Thyroid gland (tissue), 4 donors: ENCODE results near the gene MARCO. TPM values are rescaled to one million over a fixed set of nuclear protein-coding genes. Genes with fewer than 3 reads are reported as not detected.

Source experiments
- DNase-seq, 2 donors: peaks; one replicate each; pipeline ENCODE4 v3.0.0-alpha.2; 2019
- H3K27ac ChIP-seq, 3 donors: fragments of 200-600 bp; sonication (generic); 1 replicate in 2 of 3; 2 replicates in 1 of 3; pipeline ENCODE4 v1.5.1; 2016 to 2019; ENCODE audit warnings: mild to moderate bottlenecking in 1 of 3, moderate library complexity in 1 of 3
- H3K27me3 ChIP-seq: fragments of 200-600 bp; sonication (generic); one replicate; pipeline ENCODE4 v1.5.1; 2019
- H3K36me3 ChIP-seq, 2 donors: fragments of 200-600 bp; sonication (generic); one replicate each; pipeline ENCODE4 v1.5.1; 2016 to 2019
- H3K4me1 ChIP-seq, 2 donors: fragments of 200-600 bp; sonication (generic); one replicate each; pipeline ENCODE4 v1.5.1; 2017 to 2019
- H3K4me3 ChIP-seq, 3 donors: fragments of 200-600 bp; sonication (generic); replicated peaks in 1 of 3; 1 replicate in 2 of 3; 2 replicates in 1 of 3; pipeline ENCODE4 v1.5.1; 2016; ENCODE audit warnings: mild to moderate bottlenecking in 1 of 3
- H3K9me3 ChIP-seq: fragments of 200-600 bp; sonication (generic); one replicate; pipeline ENCODE4 v1.5.1; 2017
- CTCF ChIP-seq, 6 experiments: fragments of 200-600 bp in 3 of 6; fragments of 450-650 bp in 3 of 6; sonication (generic) in 3 of 6; IDR thresholded peaks; one replicate each; pipeline ENCODE4 v1.5.1; 2016 to 2019; ENCODE audit warnings: antibody characterized with exemption in 6 of 6, mild to moderate bottlenecking in 2 of 6, inconsistent platforms in 1 of 6, moderate library complexity in 1 of 6
- POLR2A ChIP-seq, 2 donors: fragments of 450-650 bp; IDR thresholded peaks; one replicate each; pipeline ENCODE4 v1.6.1; 2017; ENCODE audit warnings: antibody characterized with exemption in 2 of 2, mild to moderate bottlenecking in 2 of 2, moderate library complexity in 1 of 2
- WGBS, 2 donors: methylation state at CpG; one replicate each; pipeline ENCODE4 v1.1.5; 2017; 5-methylcytosine and 5-hydroxymethylcytosine counted together
- intact Hi-C: fragments of 100-400 bp; cut with DNase I; formaldehyde crosslinking; loops from one replicate; pipeline ENCODE4 v1.15.1; 2023
- total RNA-seq, 4 donors: library from RNA; depleted of rRNA; stranded (reverse); fragments of >200 nt; gene quantifications; one replicate each; pipeline ENCODE4 v1.2.3, GENCODE V29; 2016

MARCO gene
- 10 to 100 TPM in 1 of 4 donors, 1 to 10 TPM in 3; 1.1 to 11.0 (median 3.0) TPM for total RNA-seq

DNA sequence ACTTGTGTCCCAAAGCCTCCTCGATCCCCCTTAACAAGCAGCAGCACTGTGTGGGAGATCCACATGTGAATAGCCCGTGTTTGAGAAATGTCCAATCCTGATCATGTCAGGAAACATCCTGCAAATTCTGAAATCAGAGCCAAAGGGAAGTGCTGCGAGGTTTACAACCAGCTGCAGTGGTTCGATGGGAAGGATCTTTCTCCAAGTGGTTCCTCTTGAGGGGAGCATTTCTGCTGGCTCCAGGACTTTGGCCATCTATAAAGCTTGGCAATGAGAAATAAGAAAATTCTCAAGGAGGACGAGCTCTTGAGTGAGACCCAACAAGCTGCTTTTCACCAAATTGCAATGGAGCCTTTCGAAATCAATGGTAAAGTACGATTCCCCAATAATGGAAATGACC, at the start of gene MARCO:
Gene MARCO (plus strand): TSS at position 164 of the 400 bp plus-strand sequence. CDS start 107 bp downstream, at position 271.
- Histone ChIP-seq H3K9me3 (no peaks in the 10 kb centered on the region), H3K27ac (no peak within 1 kb of the TSS), H3K4me3 (no peak within 1 kb of the TSS), H3K4me1 (no peaks in the 10 kb centered on the region), H3K27me3 (no peaks in the 10 kb centered on the region), H3K36me3 (no peaks in the 10 kb centered on the region)
- no peak for DNase-seq
- TF ChIP-seq CTCF (IDR thresholded peaks at IDR 0.05) (no peak), POLR2A (IDR thresholded peaks at IDR 0.05) (no peak)
- 74 to 75% methylated on average over 7 of the region's 7 CpGs for WGBS, 2 donors
- intact Hi-C loops = no loop called here

- Histone ChIP-seq H3K4me1 (no peaks in the 10 kb centered on the region), H3K27me3 (no peaks in the 10 kb centered on the region), H3K4me3 (no peak overlapping the region), H3K36me3 (no peaks in the 10 kb centered on the region), H3K27ac (no peak overlapping the region), H3K9me3 (no peaks in the 10 kb centered on the region)
- TF ChIP-seq CTCF (IDR thresholded peaks at IDR 0.05) = no peak
- TF ChIP-seq POLR2A (IDR thresholded peaks at IDR 0.05) = no peak
- DNase-seq = no peak
- 83 to 90% methylated on average over 3 of the region's 3 CpGs for WGBS, 2 donors
- intact Hi-C loops = no loop called here
Observed at GRCh38 chr2:118893100-118893499, 48.9 kb upstream of the MARCO start.

GRCh38 chr2:118902266-118903028, 39.5 kb upstream of the MARCO start:
- Histone ChIP-seq H3K4me3 (no peak overlapping the region), H3K4me1 (no peaks in the 10 kb centered on the region), H3K36me3 (no peaks in the 10 kb centered on the region), H3K27ac (no peak overlapping the region), H3K27me3 (no peaks in the 10 kb centered on the region), H3K9me3 (no peaks in the 10 kb centered on the region)
- DNase-seq = no peak
- 80 to 84% methylated on average over 11 of the region's 11 CpGs for WGBS, 2 donors
- intact Hi-C loops = no loop called here
- TF ChIP-seq POLR2A (IDR thresholded peaks at IDR 0.05) (no peak), CTCF (IDR thresholded peaks at IDR 0.05) (no peak)

- Histone ChIP-seq H3K9me3 (no peaks in the 10 kb centered on the region), H3K4me1 (no peaks in the 10 kb centered on the region), H3K27ac (no peak overlapping the region), H3K36me3 (no peaks in the 10 kb centered on the region), H3K4me3 (no peak overlapping the region), H3K27me3 (no peaks in the 10 kb centered on the region)
- DNase-seq = no peak
- intact Hi-C loops = no loop called here
- WGBS, 2 donors = 80 to 81% methylated on average over 2 of the region's 2 CpGs
- TF ChIP-seq POLR2A (IDR thresholded peaks at IDR 0.05) (no peak), CTCF (IDR thresholded peaks at IDR 0.05) (no peak)
Observed at GRCh38 chr2:118903029-118903351, 39.0 kb upstream of the MARCO start.

- Histone ChIP-seq H3K4me3 (no peak overlapping the region), H3K9me3 (no peaks in the 10 kb centered on the region), H3K27ac (no peak overlapping the region), H3K27me3 (no peaks in the 10 kb centered on the region), H3K4me1 (no peaks in the 10 kb centered on the region), H3K36me3 (no peaks in the 10 kb centered on the region)
- no peak for TF ChIP-seq POLR2A (IDR thresholded peaks at IDR 0.05)
- TF ChIP-seq CTCF (IDR thresholded peaks at IDR 0.05) = no peak
- WGBS, 2 donors = 59 to 60% methylated on average over 11 of the region's 11 CpGs
- DNase-seq = no peak
- intact Hi-C loops = no loop called here
Observed at GRCh38 chr2:118903551-118904479, 38.2 kb upstream of the MARCO start.
